Neural crest cell (in vitro differentiated cells): ENCODE results near the gene NT5C3A. TPM values are rescaled to one million over a fixed set of nuclear protein-coding genes. Genes with fewer than 3 reads are reported as not detected.
"Not testable (repeated sequence)": the region's sequence is repeated elsewhere in the genome, so short reads cannot be mapped to it uniquely, and the experiment has no call there.

Source experiments
- DNase-seq: peaks from one replicate; pipeline ENCODE4 v3.0.0; 2021; ENCODE audit warnings: low read depth, mixed read lengths, low spot score
- H3K27ac Mint-ChIP-seq: one replicate; pipeline ENCODE4 v1.8.0; 2021; ENCODE audit warnings: mild to moderate bottlenecking, mixed read lengths; ENCODE audit not compliant: unreplicated experiment
- H3K27me3 Mint-ChIP-seq: 2 replicates; pipeline ENCODE4 v1.8.0; 2021; ENCODE audit warnings: low read depth, mild to moderate bottlenecking, mixed read lengths
- H3K36me3 Mint-ChIP-seq: 2 replicates; pipeline ENCODE4 v1.8.0; 2021; ENCODE audit warnings: low read depth, mild to moderate bottlenecking, mixed read lengths
- H3K4me1 Mint-ChIP-seq: 2 replicates; pipeline ENCODE4 v1.8.0; 2021; ENCODE audit warnings: mixed read lengths
- H3K4me3 Mint-ChIP-seq: one replicate; pipeline ENCODE4 v1.8.0; 2021; ENCODE audit warnings: mild to moderate bottlenecking, mixed read lengths
- H3K9me3 Mint-ChIP-seq: 2 replicates; pipeline ENCODE4 v1.8.0; 2021; ENCODE audit warnings: mixed read lengths
- total RNA-seq: library from RNA; stranded (reverse); gene quantifications from 2 replicates; pipeline ENCODE4 v1.2.1, GENCODE V29; 2021
- TF ChIP-seq, protein P1 (sequence below): fragments of 200-600 bp; sonication (generic); conservative IDR thresholded peaks from 2 replicates; pipeline ENCODE4 v1.5.0; 2021; ENCODE audit warnings: antibody characterized with exemption, mild to moderate bottlenecking

Gene NT5C3A
- total RNA-seq, 1 donor from 2014 or later: 35.5 TPM

DNA sequence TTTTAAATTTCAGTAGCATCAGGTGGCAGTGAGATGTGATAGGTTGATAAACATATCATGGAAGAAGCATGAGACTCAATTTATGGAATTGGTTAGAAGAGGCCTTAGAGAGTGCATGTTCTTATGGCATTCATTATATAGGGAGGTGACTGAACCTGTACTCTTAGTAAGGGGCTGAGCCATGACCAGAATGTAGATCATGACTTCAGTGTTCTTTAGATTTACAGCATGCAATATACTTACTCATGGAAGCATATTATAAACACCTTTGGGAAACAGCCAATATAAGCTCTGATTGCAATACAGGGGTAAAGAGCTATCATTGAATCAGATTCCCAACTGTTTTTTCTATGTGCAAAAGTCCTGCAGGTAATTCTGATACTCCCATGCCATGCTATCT, 50.2 kb downstream of the NT5C3A start:
- H3K27me3 Mint-ChIP-seq: no peaks in the 10 kb centered on the region
- H3K27ac Mint-ChIP-seq: no peak overlapping the region
- TF ChIP-seq, protein P1, sequence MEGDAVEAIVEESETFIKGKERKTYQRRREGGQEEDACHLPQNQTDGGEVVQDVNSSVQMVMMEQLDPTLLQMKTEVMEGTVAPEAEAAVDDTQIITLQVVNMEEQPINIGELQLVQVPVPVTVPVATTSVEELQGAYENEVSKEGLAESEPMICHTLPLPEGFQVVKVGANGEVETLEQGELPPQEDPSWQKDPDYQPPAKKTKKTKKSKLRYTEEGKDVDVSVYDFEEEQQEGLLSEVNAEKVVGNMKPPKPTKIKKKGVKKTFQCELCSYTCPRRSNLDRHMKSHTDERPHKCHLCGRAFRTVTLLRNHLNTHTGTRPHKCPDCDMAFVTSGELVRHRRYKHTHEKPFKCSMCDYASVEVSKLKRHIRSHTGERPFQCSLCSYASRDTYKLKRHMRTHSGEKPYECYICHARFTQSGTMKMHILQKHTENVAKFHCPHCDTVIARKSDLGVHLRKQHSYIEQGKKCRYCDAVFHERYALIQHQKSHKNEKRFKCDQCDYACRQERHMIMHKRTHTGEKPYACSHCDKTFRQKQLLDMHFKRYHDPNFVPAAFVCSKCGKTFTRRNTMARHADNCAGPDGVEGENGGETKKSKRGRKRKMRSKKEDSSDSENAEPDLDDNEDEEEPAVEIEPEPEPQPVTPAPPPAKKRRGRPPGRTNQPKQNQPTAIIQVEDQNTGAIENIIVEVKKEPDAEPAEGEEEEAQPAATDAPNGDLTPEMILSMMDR: no peak
- DNase-seq: no peak
- H3K36me3 Mint-ChIP-seq: peaks cover 18% of the 10 kb centered on the region
- H3K4me1 Mint-ChIP-seq: no peaks in the 10 kb centered on the region
- H3K9me3 Mint-ChIP-seq: no peaks in the 10 kb centered on the region
- H3K4me3 Mint-ChIP-seq: no peak overlapping the region

DNA sequence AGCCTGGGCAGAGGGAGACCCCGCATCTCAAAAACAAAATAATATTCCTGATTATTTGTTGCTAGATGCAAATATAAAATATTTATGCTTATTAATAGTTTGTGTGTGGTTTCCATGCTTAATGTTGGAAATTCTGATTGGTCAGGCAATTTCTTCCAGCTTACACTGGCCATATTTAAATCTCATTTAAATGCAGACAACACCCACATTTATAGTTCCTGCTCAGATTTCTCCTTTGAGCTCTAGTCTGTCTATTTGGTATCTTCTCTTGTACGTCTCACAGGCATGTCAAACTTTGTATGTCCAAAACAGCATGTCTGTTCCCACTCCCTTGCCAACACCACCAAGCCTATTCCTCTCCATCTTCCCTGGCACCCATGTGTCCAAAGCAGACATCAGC, 52.8 kb downstream of the NT5C3A start:
- no peaks in the 10 kb centered on the region for H3K9me3 Mint-ChIP-seq
- peaks cover 19% of the 10 kb centered on the region for H3K36me3 Mint-ChIP-seq
- TF ChIP-seq, protein P1: no peak
- H3K4me1 Mint-ChIP-seq: no peaks in the 10 kb centered on the region
- no peaks in the 10 kb centered on the region for H3K27me3 Mint-ChIP-seq
- DNase-seq: no peak
- no peak overlapping the region for H3K4me3 Mint-ChIP-seq
- no peak overlapping the region for H3K27ac Mint-ChIP-seq

DNA sequence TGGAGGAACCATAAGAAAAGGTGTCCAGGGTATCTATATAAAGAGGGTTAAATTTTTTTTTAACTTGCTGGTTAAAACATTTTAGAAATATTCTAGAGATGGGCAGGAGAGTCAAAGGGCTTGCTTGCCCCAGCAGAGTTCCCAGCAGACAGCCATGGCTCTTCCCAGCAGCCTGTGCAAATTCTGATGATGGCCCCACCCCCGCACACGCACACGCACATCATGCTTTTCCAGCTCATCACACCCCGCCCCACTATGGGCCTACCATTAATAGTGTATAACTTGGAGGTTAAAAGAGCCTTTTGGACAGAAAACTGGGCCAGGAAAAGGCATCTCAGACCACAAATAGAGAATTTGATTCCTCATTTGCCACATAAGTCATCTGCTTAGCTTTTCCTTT, 56.9 kb downstream of the NT5C3A start:
- H3K4me3 Mint-ChIP-seq, H3K4me1 Mint-ChIP-seq, H3K27ac Mint-ChIP-seq, H3K9me3 Mint-ChIP-seq, H3K27me3 Mint-ChIP-seq, DNase-seq: not testable (repeated sequence)
- peaks cover 14% of the 10 kb centered on the region for H3K36me3 Mint-ChIP-seq

DNA sequence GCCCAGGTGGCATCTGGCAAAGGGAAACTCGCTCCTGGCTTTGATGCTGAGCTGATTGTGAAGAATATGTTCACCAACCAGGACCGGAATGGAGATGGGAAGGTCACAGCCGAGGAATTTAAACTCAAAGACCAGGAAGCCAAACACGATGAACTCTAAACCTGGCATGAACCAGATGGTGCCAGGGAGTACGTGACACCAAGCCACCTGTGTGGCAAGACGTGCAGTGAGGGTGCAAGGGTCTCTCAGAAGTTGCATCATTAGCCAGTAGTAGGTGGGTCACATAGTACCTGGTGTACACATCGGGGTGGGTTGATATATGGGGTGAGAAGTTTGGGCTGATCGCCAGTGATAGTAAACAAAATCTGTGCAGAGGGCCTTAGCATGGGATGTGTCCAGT, 57.4 kb downstream of the NT5C3A start:
- H3K36me3 Mint-ChIP-seq: peaks cover 14% of the 10 kb centered on the region
- not testable (repeated sequence) for H3K27ac Mint-ChIP-seq, H3K27me3 Mint-ChIP-seq, H3K9me3 Mint-ChIP-seq, DNase-seq, H3K4me3 Mint-ChIP-seq, H3K4me1 Mint-ChIP-seq

DNA sequence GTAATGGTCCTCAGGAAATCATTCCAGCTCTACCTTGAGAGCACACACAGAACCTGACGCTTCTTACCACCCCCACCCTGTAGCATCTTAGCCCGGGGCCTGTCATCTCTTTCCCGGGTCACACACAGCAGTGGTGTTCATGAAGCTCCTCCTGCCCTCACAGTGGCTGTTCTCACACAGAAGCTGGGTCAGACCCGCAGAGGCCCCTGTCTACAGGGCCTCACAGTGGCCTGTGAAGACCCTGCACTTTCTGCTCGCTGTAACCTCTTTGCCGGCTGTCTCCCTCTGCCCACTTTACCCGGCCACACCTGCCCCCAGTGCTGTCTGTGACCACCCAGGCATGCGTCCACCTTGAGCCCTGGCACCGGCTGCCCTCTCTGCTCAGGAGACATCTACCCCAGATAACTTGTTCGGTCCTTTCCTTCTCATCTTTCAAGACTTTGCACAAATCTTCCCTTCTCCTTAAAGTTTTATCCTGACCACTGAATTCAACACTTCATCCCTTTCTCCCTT, 58.4 kb downstream of the NT5C3A start:
- H3K27ac Mint-ChIP-seq: peak overlapping the region; percentile 57
- H3K9me3 Mint-ChIP-seq, H3K4me3 Mint-ChIP-seq: not testable (repeated sequence)

DNA sequence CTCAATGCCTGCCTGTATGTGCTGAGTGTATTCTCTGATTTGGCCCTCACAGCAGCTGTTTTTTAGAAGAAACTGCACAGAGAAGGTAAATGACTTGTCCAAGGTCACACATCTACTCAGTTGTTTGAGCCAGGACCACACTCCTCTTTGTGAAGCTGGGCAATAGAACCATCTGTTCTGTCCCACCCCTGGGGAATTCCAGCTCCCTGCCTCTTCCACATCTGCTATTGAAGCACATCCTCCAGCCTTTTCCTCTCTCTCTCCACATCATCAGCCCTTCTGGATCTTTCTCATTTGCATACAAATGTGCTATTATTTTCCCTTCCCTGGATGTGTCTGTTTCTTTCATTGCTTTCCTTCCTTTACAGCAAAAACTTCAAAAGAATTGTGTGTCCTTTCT, 59.5 kb downstream of the NT5C3A start:
- H3K4me3 Mint-ChIP-seq, DNase-seq, H3K27me3 Mint-ChIP-seq, H3K9me3 Mint-ChIP-seq, H3K27ac Mint-ChIP-seq: not testable (repeated sequence)
- Mint-ChIP-seq H3K36me3 (peaks cover 14% of the 10 kb centered on the region), H3K4me1 (peaks cover 21% of the 10 kb centered on the region)

More for the DNA sequence above, 58.4 kb downstream of the NT5C3A start:
- peaks cover 10% of the 10 kb centered on the region for H3K4me1 Mint-ChIP-seq
- H3K27me3 Mint-ChIP-seq, DNase-seq: not testable (repeated sequence)
- H3K36me3 Mint-ChIP-seq: peaks cover 14% of the 10 kb centered on the region

DNA sequence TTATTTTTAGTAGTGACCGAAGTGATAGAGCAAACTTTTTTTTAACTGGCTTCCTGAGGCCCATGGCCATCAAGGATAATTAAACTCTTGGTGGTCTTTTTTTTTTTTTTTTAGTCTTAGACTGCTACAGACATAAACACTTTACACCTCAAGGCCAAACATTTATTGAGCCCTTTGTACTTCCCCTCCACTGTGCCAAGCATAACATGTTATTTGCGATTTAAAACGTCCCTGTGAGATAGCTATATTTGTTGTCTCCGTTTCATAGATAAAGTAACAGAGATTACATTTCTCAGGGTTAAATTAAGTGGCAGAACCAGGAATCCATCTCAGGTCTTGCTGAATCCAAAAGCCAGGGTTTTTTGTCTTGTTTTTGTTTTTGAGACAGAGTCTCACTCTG, 63.2 kb downstream of the NT5C3A start:
- not testable (repeated sequence) for H3K27me3 Mint-ChIP-seq, DNase-seq, H3K27ac Mint-ChIP-seq, H3K36me3 Mint-ChIP-seq, H3K4me3 Mint-ChIP-seq, H3K9me3 Mint-ChIP-seq
- peaks cover 26% of the 10 kb centered on the region for H3K4me1 Mint-ChIP-seq

DNA sequence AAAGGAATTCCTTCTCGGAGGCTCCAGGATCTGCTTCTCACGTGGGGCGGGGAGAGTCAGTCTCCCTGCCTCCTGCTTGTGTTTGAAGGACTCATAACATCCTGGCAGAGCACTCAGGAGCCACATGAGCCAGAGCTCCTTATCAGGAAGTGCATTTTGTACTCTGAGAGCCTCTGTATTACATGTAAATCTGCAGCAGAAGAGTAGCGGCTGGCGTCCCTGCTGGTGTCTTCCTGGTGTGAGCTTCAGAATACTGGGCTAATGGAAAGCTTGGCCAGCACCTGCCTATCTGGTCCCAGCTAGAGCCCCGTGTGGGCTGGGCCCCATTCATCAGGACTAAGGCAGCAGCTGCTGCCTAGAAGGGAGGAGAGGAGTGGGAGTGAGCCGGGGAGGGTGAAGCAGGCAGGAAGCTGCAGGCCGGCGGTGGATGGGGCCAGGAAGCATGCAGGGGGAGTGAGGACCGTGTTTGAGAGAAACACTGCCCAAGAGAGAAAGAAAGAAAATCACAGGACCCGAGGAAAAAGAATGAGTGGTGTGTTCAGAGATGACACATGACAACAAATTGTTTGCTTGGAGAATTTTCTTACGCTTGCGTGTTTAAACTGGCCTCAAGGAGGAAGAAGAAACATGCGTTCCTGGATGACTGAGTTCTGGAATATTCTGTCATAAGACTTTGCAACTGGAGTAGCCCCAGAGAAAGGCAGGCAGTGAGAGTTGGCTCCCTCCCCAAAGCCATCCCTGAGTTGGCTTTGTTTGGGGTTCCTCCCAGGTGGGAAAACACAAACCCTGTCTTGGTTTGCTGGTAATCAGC, 64.0 kb downstream of the NT5C3A start:
- not testable (repeated sequence) for DNase-seq, H3K9me3 Mint-ChIP-seq, H3K27me3 Mint-ChIP-seq, H3K4me3 Mint-ChIP-seq, H3K36me3 Mint-ChIP-seq
- Mint-ChIP-seq H3K27ac (peak overlapping the region; percentile 80), H3K4me1 (peaks cover 22% of the 10 kb centered on the region)

DNA sequence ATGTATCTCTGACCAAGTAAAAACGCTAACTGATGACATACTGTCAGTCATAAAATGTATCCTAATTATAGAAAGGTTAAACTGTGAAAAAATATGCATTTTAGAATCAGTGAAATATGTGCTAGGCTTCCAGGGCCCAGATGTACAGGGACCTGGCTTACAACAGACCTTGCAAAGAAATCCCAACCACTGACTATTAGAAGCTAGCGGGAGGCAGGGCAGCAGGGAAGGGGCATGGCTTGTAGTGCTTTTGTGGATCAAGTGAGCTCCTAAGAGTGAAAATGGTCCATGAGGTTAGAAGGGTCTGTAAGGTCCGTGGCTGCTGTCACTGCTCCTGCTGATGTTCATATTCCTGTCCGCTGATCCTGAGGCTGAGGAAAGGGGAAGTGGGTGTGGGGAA, 64.6 kb downstream of the NT5C3A start:
- not testable (repeated sequence) for H3K4me3 Mint-ChIP-seq, H3K36me3 Mint-ChIP-seq, DNase-seq, H3K27me3 Mint-ChIP-seq, H3K9me3 Mint-ChIP-seq
- peaks cover 20% of the 10 kb centered on the region for H3K4me1 Mint-ChIP-seq
- peak overlapping the region; percentile 80 for H3K27ac Mint-ChIP-seq

DNA sequence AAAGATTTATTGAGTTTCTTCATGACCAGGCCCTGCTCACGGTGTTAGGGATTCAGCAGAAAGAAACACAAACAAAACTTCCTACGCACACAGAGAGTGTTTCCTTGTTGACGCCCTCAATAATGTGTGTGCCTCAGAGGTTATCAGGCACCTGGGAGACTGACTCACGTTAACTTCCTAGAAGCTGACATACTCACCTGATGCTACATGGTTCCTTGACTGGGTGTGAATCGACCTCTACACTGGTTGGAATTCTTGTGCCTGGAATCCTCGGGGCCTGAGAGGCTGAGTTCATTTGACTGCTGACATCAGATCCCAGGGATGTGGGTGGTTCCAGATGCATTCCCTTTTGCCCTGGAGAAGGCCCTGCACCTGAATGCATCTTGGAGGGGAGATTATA, 69.8 kb downstream of the NT5C3A start:
- H3K9me3 Mint-ChIP-seq, H3K4me1 Mint-ChIP-seq, H3K27ac Mint-ChIP-seq, DNase-seq, H3K27me3 Mint-ChIP-seq, H3K4me3 Mint-ChIP-seq, H3K36me3 Mint-ChIP-seq: not testable (repeated sequence)

DNA sequence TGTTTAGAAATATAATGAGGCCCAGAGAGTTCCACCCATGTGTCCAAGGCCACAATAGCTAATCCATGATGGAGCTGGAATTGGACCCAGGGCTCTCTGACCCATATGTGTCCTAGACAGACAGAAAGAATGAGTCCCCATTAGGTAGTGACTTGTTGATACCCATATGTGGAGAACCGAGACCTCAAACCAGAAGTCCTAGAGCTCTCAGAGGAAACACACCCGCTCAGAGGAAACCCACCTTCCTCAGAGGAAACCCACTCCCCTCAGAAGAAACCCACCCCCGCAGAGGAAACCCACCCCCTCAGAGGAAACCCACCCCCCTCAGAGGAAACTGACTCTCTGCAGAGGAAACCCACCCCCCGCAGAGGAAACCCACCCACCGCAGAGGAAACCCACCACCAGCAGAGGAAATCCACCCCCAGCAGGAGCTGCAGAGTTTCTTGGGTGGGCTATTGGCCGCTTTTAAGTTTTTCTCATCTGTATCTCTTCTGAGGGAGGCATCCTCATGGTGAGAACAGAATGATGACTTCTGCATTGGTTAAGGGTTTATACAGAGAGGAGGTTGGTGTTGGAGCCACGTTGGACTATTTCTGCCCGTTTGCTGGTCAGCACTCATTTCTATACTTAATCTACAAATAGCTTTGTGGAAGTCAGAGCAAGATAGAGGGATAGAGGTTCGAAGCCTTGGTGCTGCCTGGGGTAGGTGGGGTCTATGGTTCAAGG, 70.4 kb downstream of the NT5C3A start:
- H3K4me1 Mint-ChIP-seq, H3K9me3 Mint-ChIP-seq, H3K27me3 Mint-ChIP-seq, H3K4me3 Mint-ChIP-seq, H3K27ac Mint-ChIP-seq, DNase-seq, H3K36me3 Mint-ChIP-seq: not testable (repeated sequence)
